Ovary (tissue), 9 donors: Measurements from ENCODE around the gene ASB5. TPM values are rescaled to one million over a fixed set of nuclear protein-coding genes. Genes with fewer than 3 reads are reported as not detected.

Source experiments
- DNase-seq, 5 donors: peaks; one replicate each; pipeline ENCODE4 v3.0.0-alpha.2; 2019 to 2020
- H3K27ac ChIP-seq, 2 donors: fragments of 200-600 bp; one replicate each; pipeline versions ENCODE4 v1.5.1 to v1.8.0; 2019 to 2022
- H3K27me3 ChIP-seq: fragments of 200-600 bp; one replicate; pipeline ENCODE4 v1.8.0; 2022
- H3K36me3 ChIP-seq: fragments of 200-600 bp; sonication (generic); one replicate; pipeline ENCODE4 v1.5.1; 2019
- H3K4me1 ChIP-seq: one replicate; pipeline ENCODE4 v1.8.1; 2013; ENCODE audit warnings: mild to moderate bottlenecking, moderate library complexity; ENCODE audit not compliant: insufficient read depth
- H3K4me3 ChIP-seq: fragments of 200-600 bp; sonication (generic); one replicate; pipeline ENCODE4 v1.5.1; 2017
- H3K9me3 ChIP-seq, 2 donors: fragments of 200-600 bp in 1 of 2; sonication (generic) in 1 of 2; one replicate each; pipeline versions ENCODE4 v1.5.1 to v1.8.1; 2013 to 2019; ENCODE audit warnings: mild to moderate bottlenecking in 1 of 2, moderate library complexity in 1 of 2
- CTCF ChIP-seq, 3 donors: fragments of 450-650 bp in 2 of 3; fragments of 200-600 bp in 1 of 3; IDR thresholded peaks; one replicate each; pipeline versions ENCODE4 v1.5.1 to v1.8.0; 2016 to 2022; ENCODE audit warnings: antibody characterized with exemption in 3 of 3, mild to moderate bottlenecking in 1 of 3
- EP300 ChIP-seq: sonication (generic); formaldehyde crosslinking; IDR thresholded peaks from one replicate; pipeline ENCODE4 v1.6.1; 2017; ENCODE audit warnings: antibody characterized with exemption
- POLR2A ChIP-seq: fragments of 450-650 bp; IDR thresholded peaks from one replicate; pipeline ENCODE4 v1.6.1; 2017; ENCODE audit warnings: antibody characterized with exemption, mild to moderate bottlenecking, moderate library complexity
- WGBS, 3 donors: extraction: QIAGEN DNeasy Blood & Tissue Kit in 1 of 3; methylation state at CpG; one replicate each; pipeline versions ENCODE4 v1.1.5 to v1.1.7; 2013 to 2017; 5-methylcytosine and 5-hydroxymethylcytosine counted together
- intact Hi-C, 4 donors: fragments of 100-400 bp; cut with DNase I; formaldehyde crosslinking; loops; one replicate each; pipeline versions ENCODE4 v1.11.0 to v1.15.1; 2022 to 2023
- polyA plus RNA-seq, 2 donors: library from polyadenylated mRNA; stranded (reverse); fragments of 200-250 nt in 1 of 2; fragments of 350-450 nt in 1 of 2; fragmentation: Illumina TruSeq in 1 of 2; extraction: RNeasy Lipid Tissue Mini Kit (QIAGEN cat#74804) in 1 of 2; gene quantifications; one replicate each; pipeline ENCODE4 v1.2.3, GENCODE V29; 2013 to 2014
- total RNA-seq, 7 donors: library from RNA; depleted of rRNA in 2 of 7; stranded (reverse); fragments of >200 nt in 2 of 7; fragmentation: NEBNext Ultra II Directional in 3 of 7; extraction: Animal tissue kit (Norgen Biotek cat#: 25700) in 3 of 7; gene quantifications; one replicate each; pipeline versions ENCODE4 v1.1.0 to v1.2.4, GENCODE V29; 2016 to 2023
- donor health status: DM: no; HTN: no; CAD: no; lungs with moderate emphysema.
- donor health status: DM: no; HTN: no; CAD: no.
- donor health status: Bipolar disorder and iron deficiency.
- donor health status: DM: yes; HTN: yes; CAD: no.
- donor health status: DM: no; HTN: no; CAD: no.
- donor health status: DM: yes; HTN: yes; CAD: no.

ASB5 gene
- total and polyA plus RNA-seq, 9 donors = 0.11 to 0.37 (median 0.23) TPM; not detected in 6

DNA sequence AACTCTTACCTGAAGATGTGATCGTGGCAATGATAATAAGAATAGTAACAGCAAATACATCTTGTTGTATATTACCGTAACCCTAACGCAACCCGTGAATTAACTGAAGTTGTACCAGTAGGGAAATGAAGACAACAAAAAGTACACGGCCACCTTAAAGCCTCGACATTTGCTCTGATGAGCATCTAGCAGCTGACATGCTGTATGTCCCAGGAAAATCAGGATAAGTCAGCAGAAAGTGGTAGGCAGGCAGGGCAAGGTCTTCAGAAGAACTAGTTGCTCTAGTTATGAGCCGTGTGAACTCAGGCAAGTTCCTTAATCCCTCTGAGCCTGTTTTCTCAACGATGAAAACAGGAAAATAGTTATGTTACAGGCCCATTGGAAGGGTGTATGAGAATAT is 7.7 kb upstream of the ASB5 start:
- Histone ChIP-seq H3K27me3 (no peaks in the 10 kb centered on the region), H3K9me3 (no peaks in the 10 kb centered on the region), H3K27ac (no peak overlapping the region), H3K4me1 (no peaks in the 10 kb centered on the region), H3K36me3 (no peaks in the 10 kb centered on the region), H3K4me3 (no peak overlapping the region)
- DNase-seq = no peak
- 84 to 89% (median 89%) methylated on average over 8 of the region's 8 CpGs for WGBS, 3 donors
- intact Hi-C loops = no loop called here
- no peak for TF ChIP-seq CTCF (IDR thresholded peaks at IDR 0.05)
- no peak for TF ChIP-seq EP300
- TF ChIP-seq POLR2A = no peak

DNA sequence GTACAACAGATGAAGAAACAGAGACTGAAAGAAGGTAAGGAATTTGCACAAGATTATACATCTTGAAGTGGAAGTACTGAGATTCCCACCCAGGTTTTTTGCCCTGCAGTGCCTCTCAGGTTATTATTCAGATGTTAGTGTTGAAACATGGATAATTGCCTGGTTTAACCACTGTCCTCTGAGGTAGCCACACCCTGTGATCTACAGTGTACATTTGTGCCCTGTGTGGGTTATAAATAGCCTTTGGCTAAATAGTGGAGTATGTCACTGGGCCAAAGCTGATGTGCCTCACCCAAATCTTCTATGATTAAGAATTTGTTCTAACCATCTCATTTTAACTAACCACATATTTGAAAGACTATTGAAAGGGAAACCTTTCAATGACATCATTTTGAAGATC is 5.4 kb upstream of the ASB5 start:
- no peaks in the 10 kb centered on the region for H3K27me3 ChIP-seq
- no peak for DNase-seq
- no peaks in the 10 kb centered on the region for H3K9me3 ChIP-seq
- H3K36me3 ChIP-seq = no peaks in the 10 kb centered on the region
- no peak for TF ChIP-seq POLR2A
- no peak for TF ChIP-seq EP300
- no peak for TF ChIP-seq CTCF (IDR thresholded peaks at IDR 0.05)
- intact Hi-C loops = no loop called here
- H3K4me3 ChIP-seq = no peak overlapping the region
- H3K4me1 ChIP-seq = no peaks in the 10 kb centered on the region
- H3K27ac ChIP-seq = no peak overlapping the region

- Histone ChIP-seq H3K27ac (no peak overlapping the region), H3K4me3 (no peak overlapping the region), H3K36me3 (no peaks in the 10 kb centered on the region), H3K4me1 (no peaks in the 10 kb centered on the region), H3K9me3 (no peaks in the 10 kb centered on the region), H3K27me3 (no peaks in the 10 kb centered on the region)
- 36 to 56% (median 42%) methylated on average over 4 of the region's 4 CpGs for WGBS, 3 donors
- TF ChIP-seq EP300 (no peak), POLR2A (no peak), CTCF (IDR thresholded peaks at IDR 0.05) (no peak)
- no peak for DNase-seq
- intact Hi-C loops = no loop called here
Observed at GRCh38 chr4:176273736-176274135, 4.7 kb upstream of the ASB5 start.

- Histone ChIP-seq H3K9me3 (no peaks in the 10 kb centered on the region), H3K27me3 (no peaks in the 10 kb centered on the region), H3K4me3 (no peak overlapping the region), H3K27ac (no peak overlapping the region), H3K4me1 (no peaks in the 10 kb centered on the region), H3K36me3 (no peaks in the 10 kb centered on the region)
- intact Hi-C loops = no loop called here
- TF ChIP-seq CTCF (IDR thresholded peaks at IDR 0.05) (no peak), EP300 (no peak), POLR2A (no peak)
- no peak for DNase-seq
- WGBS, 3 donors = 75 to 78% (median 78%) methylated on average over 3 of the region's 3 CpGs
Observed at GRCh38 chr4:176272799-176273198, 3.8 kb upstream of the ASB5 start.

DNA sequence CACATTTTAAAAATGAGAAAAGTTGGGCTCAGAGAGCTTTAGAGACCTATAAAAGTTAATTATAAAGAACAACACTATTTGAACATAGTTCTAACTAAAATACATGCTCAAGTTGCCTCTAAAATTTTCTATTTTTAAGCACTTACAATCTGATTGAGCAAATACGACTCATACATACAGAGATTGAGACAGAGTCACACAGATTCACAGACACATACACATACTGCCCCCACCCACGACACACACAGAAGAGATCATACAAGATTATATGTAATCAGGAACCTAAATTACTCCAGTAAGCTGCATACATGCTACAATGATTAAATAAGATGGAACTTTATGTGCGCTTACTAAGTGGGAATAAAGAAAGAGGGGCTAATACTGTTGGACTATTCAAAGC is 2.7 kb upstream of the ASB5 start:
- intact Hi-C loops = no loop called here
- Histone ChIP-seq H3K27ac (no peak overlapping the region), H3K9me3 (no peaks in the 10 kb centered on the region), H3K4me3 (no peak overlapping the region), H3K27me3 (no peaks in the 10 kb centered on the region), H3K4me1 (no peaks in the 10 kb centered on the region), H3K36me3 (no peaks in the 10 kb centered on the region)
- 83 to 90% (median 88%) methylated on average over 3 of the region's 3 CpGs for WGBS, 3 donors
- no peak for DNase-seq
- no peak for TF ChIP-seq POLR2A
- no peak for TF ChIP-seq EP300
- no peak for TF ChIP-seq CTCF (IDR thresholded peaks at IDR 0.05)
